CD4-positive, alpha-beta T cell (primary cell): Measurements from ENCODE around the gene ERI3. TPM values are rescaled to one million over a fixed set of nuclear protein-coding genes. Genes with fewer than 3 reads are reported as not detected.

Experiments used
- ATAC-seq: fragments of 200-7000 bp; cut with Tn5 transposase; one replicate; pipeline ENCODE4 v1.10.0; 2022; ENCODE audit warnings: mild to moderate bottlenecking; ENCODE audit not compliant: poor library complexity
- CTCF ChIA-PET: fragments of 350-600 bp; sonication (Branson Sonifier 250); formaldehyde crosslinking; loops from one replicate; lab custom pipeline; 2021; ENCODE audit warnings: antibody characterized with exemption, inconsistent platforms; lab: Charles Lee
- POLR2A ChIA-PET: fragments of 350-600 bp; sonication (Branson Sonifier 250); formaldehyde crosslinking; loops from one replicate; lab custom pipeline; 2021; ENCODE audit warnings: antibody characterized with exemption, inconsistent platforms; lab: Charles Lee
- DNase-seq, 14 experiments: peaks; one replicate each; pipeline ENCODE4 v3.0.0-alpha.2; 2013 to 2020; ENCODE audit warnings: mixed read lengths in 2 of 14
- H3K27ac ChIP-seq, 2 donors: one replicate each; pipeline versions ENCODE4 v1.5.1 to v1.7.0; 2013; ENCODE audit warnings: low read length in 2 of 2, low read depth in 1 of 2, mild to moderate bottlenecking in 1 of 2
- H3K27me3 ChIP-seq, 2 experiments: 1 replicate in 1 of 2; 2 replicates in 1 of 2; pipeline versions ENCODE4 v1.6.1 to v1.7.0; 2013; ENCODE audit warnings: low read length in 2 of 2, control low read depth in 1 of 2, mild to moderate bottlenecking in 1 of 2, moderate library complexity in 1 of 2; ENCODE audit not compliant: insufficient read depth in 2 of 2, control insufficient read depth in 1 of 2
- H3K36me3 ChIP-seq: one replicate; pipeline ENCODE4 v1.6.1; 2013; ENCODE audit warnings: low read length, control low read depth; ENCODE audit not compliant: insufficient read depth
- H3K4me1 ChIP-seq: one replicate; pipeline ENCODE4 v1.6.1; 2013; ENCODE audit warnings: low read length, control low read depth; ENCODE audit not compliant: insufficient read depth
- H3K4me3 ChIP-seq: one replicate; pipeline ENCODE4 v1.5.1; 2013; ENCODE audit warnings: mild to moderate bottlenecking, low read length, moderate library complexity
- H3K9me3 ChIP-seq, 2 experiments: 1 replicate in 1 of 2; 2 replicates in 1 of 2; pipeline versions ENCODE4 v1.6.1 to v1.7.0; 2013; ENCODE audit warnings: low read length in 2 of 2, mild to moderate bottlenecking in 2 of 2, control low read depth in 1 of 2, moderate library complexity in 1 of 2; ENCODE audit not compliant: control insufficient read depth in 1 of 2, insufficient read depth in 1 of 2
- H3K27ac Mint-ChIP-seq: one replicate; pipeline ENCODE4 v1.8.0; 2020; ENCODE audit warnings: mixed read lengths
- H3K27me3 Mint-ChIP-seq: one replicate; pipeline ENCODE4 v1.8.0; 2021; ENCODE audit warnings: mixed read lengths
- H3K36me3 Mint-ChIP-seq: one replicate; pipeline ENCODE4 v1.8.0; 2021; ENCODE audit warnings: low read depth, mixed read lengths
- H3K4me1 Mint-ChIP-seq: one replicate; pipeline ENCODE4 v1.8.0; 2021; ENCODE audit warnings: low read depth, mixed read lengths
- H3K4me3 Mint-ChIP-seq: one replicate; pipeline ENCODE4 v1.8.0; 2020; ENCODE audit warnings: mild to moderate bottlenecking, mixed read lengths
- H3K9me3 Mint-ChIP-seq: one replicate; pipeline ENCODE4 v1.8.0; 2020; ENCODE audit warnings: mixed read lengths
- intact Hi-C, 2 experiments: fragments of 100-400 bp; cut with DNase I in 1 of 2; cut with micrococcal nuclease in 1 of 2; formaldehyde crosslinking; loops; one replicate each; pipeline versions ENCODE4 v1.15.1 to v1.9.0; 2023 to 2025; cut with DNase I, micrococcal nuclease
- total RNA-seq, 174 experiments: library from RNA in 2 of 174; stranded (reverse) in 2 of 174; gene quantifications; one replicate each; pipeline ENCODE4 v1.2.3 and lab custom pipeline; 2021 to 2026
- TF ChIP-seq, protein P1 (sequence below): fragments of 200-600 bp; IDR thresholded peaks from one replicate; pipeline ENCODE4 v1.8.0; 2022; ENCODE audit warnings: antibody characterized with exemption, mild to moderate bottlenecking

ERI3 gene
- total RNA-seq, 2 experiments from 2014 or later: 19.7 to 20.7 TPM

DNA sequence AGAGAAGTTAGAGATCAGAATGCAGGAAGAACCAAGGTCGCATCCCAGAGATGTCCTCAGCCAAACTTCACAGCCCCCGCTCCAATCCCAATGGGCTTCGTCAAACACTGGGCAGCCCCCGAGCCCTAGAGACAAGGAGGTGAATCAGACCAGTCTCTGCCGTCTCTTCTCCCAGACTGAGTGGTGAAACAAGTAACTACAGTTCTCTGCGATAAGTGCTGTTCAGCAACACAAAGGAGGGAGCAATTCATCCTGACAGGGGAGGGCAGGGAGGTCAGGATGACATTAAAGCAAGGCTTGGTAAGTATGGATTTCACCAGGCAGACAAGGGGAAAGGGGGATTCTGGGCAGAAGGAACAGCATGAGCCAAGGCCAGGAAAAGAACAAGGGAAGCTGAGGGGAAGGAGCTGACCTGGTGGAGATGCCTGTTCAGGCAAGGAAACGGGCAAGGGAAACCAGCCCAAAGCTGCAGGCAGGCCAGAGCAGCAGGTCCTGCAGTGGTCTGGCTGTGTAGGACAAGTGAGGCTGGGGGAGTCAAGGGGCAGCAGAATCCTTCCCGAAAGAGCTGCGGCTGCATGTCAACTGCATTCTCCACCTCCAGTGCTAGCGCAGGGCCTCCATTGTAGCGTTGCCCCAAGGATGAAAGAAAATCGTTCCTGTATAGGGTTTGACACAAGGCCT, 13.6 kb upstream of the ERI3 start:
- no peaks in the 10 kb centered on the region for H3K27me3 Mint-ChIP-seq
- H3K4me1 Mint-ChIP-seq: no peaks in the 10 kb centered on the region
- no peaks in the 10 kb centered on the region for H3K36me3 Mint-ChIP-seq
- Histone ChIP-seq H3K27ac (no peak overlapping the region), H3K4me1 (no peaks in the 10 kb centered on the region), H3K4me3 (no peak overlapping the region), H3K27me3 (no peaks in the 10 kb centered on the region), H3K9me3 (no peaks in the 10 kb centered on the region), H3K36me3 (no peaks in the 10 kb centered on the region)
- no peaks in the 10 kb centered on the region for H3K9me3 Mint-ChIP-seq
- DNase-seq (no peak), ATAC-seq (no peak)
- TF ChIP-seq, protein P1, sequence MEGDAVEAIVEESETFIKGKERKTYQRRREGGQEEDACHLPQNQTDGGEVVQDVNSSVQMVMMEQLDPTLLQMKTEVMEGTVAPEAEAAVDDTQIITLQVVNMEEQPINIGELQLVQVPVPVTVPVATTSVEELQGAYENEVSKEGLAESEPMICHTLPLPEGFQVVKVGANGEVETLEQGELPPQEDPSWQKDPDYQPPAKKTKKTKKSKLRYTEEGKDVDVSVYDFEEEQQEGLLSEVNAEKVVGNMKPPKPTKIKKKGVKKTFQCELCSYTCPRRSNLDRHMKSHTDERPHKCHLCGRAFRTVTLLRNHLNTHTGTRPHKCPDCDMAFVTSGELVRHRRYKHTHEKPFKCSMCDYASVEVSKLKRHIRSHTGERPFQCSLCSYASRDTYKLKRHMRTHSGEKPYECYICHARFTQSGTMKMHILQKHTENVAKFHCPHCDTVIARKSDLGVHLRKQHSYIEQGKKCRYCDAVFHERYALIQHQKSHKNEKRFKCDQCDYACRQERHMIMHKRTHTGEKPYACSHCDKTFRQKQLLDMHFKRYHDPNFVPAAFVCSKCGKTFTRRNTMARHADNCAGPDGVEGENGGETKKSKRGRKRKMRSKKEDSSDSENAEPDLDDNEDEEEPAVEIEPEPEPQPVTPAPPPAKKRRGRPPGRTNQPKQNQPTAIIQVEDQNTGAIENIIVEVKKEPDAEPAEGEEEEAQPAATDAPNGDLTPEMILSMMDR: no peak
- ChIA-PET CTCF (no interaction called here), POLR2A (no interaction called here)
- intact Hi-C loops: no loop called here
- H3K4me3 Mint-ChIP-seq: no peak overlapping the region
- H3K27ac Mint-ChIP-seq: no peak overlapping the region

DNA sequence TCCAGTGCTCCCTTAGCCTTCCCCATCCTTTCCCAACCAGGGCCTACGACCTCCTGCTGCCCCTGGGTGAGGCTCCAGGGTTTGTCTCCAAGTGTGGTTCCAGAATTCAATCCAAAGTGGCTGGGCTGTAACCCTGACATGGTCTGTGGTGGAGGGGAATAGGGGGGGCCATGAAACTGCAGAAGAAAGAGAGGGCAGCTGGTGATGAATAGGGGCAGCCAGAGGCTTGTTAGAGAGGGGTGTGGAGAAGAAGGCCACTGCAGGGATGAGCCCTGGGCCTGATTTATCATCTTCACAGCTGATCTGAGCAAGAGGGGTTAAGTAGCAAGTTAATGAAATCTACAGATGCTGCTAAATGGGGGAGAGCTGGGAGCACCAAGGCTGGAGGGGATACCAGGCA, 12.9 kb upstream of the ERI3 start:
- no peak for ATAC-seq

DNA sequence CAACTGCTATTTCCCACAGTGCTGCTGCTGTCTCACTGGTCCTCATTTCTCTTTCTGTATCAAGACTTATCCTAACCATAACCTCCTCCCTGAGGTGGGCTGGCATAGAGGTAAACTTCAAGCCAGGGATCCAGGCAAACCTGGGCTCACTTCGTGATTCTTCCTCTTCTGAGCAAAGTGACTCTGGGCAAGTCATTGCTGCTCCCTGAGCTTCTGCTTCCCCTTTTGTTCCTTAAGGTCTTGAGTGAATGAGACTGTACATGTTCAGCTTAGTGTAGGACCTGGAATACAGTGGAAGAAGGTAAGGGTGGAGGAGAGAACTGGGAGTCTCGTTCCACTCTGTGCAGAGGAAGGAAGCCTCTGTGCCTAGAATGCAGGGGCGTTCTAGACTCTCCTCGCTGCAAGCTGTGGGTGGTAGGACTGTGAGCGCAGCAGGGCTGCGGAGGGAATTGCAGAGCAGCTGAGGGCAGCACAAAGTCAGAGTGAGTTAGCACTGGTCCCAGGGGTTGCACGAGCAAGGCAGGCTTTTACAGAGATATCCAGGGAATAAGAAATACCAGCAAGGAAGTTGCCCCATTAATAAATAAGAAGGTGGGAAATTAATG, 11.4 kb upstream of the ERI3 start:
- H3K36me3 Mint-ChIP-seq: no peaks in the 10 kb centered on the region
- no peak overlapping the region for H3K4me3 Mint-ChIP-seq
- TF ChIP-seq, protein P1: no peak
- no peaks in the 10 kb centered on the region for H3K4me1 Mint-ChIP-seq
- no peaks in the 10 kb centered on the region for H3K9me3 Mint-ChIP-seq
- ATAC-seq: no peak
- DNase-seq: no peak
- Histone ChIP-seq H3K4me1 (no peaks in the 10 kb centered on the region), H3K4me3 (no peak overlapping the region), H3K9me3 (no peaks in the 10 kb centered on the region), H3K36me3 (no peaks in the 10 kb centered on the region), H3K27ac (no peak overlapping the region), H3K27me3 (no peaks in the 10 kb centered on the region)
- no peak overlapping the region for H3K27ac Mint-ChIP-seq
- POLR2A ChIA-PET: no interaction called here
- no peaks in the 10 kb centered on the region for H3K27me3 Mint-ChIP-seq
- CTCF ChIA-PET: no interaction called here
- intact Hi-C loops: no loop called here

More for the DNA sequence above, 12.9 kb upstream of the ERI3 start:
- H3K4me1 ChIP-seq: no peaks in the 10 kb centered on the region
- no peaks in the 10 kb centered on the region for H3K9me3 Mint-ChIP-seq
- intact Hi-C loops: no loop called here
- no peaks in the 10 kb centered on the region for H3K27me3 Mint-ChIP-seq
- H3K4me1 Mint-ChIP-seq: no peaks in the 10 kb centered on the region
- no peak overlapping the region for H3K4me3 Mint-ChIP-seq
- H3K36me3 ChIP-seq: no peaks in the 10 kb centered on the region
- H3K27ac Mint-ChIP-seq: no peak overlapping the region
- no peaks in the 10 kb centered on the region for H3K27me3 ChIP-seq
- H3K9me3 ChIP-seq: no peaks in the 10 kb centered on the region
- TF ChIP-seq, protein P1: no peak
- no peak overlapping the region for H3K27ac ChIP-seq
- H3K36me3 Mint-ChIP-seq: no peaks in the 10 kb centered on the region
- no peak overlapping the region for H3K4me3 ChIP-seq
- ChIA-PET POLR2A (no interaction called here), CTCF (no interaction called here)
- DNase-seq: no peak
